Effector CD8-positive, alpha-beta T cell (primary cell): ENCODE data around the gene FAM114A1.
A peak's percentile ranks its signal among the peaks of the same experiment; 100 is the strongest.

Experiments
- DNase-seq: peaks from one replicate; lab custom pipeline; 2025; lab: John Stamatoyannopoulos, UW

Gene FAM114A1

GRCh38 chr4:38858097-38858420, 9.5 kb upstream of the FAM114A1 start:
- no peak for DNase-seq

DNA sequence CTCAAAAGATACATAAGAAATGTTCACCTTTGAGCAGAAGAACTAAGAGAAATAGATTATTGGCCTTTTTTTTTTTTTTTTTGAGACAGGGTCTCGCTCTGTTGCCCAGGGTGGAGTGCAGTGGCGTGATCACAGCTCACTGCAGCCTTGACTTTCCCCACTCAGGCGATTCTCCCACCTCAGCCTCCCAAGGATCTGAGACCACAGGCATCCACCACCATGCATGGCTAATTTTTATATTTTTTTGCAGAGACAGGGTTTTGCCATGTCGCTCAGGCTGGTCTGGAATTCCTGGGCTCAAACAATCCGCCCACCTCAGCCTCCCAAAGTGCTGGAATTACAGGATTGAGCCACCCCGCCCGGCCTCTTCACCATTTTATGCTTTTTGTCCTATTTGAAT, 8.1 kb upstream of the FAM114A1 start:
- DNase-seq = no peak

GRCh38 chr4:38860788-38861424, 6.7 kb upstream of the FAM114A1 start:
- DNase-seq = peak; percentile 7

- no peak for DNase-seq
These were observed 5.8 kb upstream of the FAM114A1 start for GRCh38 chr4:38861791-38862190.

GRCh38 chr4:38865445-38865844, 2.2 kb upstream of the FAM114A1 start:
- DNase-seq = no peak

- no peak for DNase-seq
These were observed 581 bp upstream of the FAM114A1 start for GRCh38 chr4:38866973-38867477.

DNA sequence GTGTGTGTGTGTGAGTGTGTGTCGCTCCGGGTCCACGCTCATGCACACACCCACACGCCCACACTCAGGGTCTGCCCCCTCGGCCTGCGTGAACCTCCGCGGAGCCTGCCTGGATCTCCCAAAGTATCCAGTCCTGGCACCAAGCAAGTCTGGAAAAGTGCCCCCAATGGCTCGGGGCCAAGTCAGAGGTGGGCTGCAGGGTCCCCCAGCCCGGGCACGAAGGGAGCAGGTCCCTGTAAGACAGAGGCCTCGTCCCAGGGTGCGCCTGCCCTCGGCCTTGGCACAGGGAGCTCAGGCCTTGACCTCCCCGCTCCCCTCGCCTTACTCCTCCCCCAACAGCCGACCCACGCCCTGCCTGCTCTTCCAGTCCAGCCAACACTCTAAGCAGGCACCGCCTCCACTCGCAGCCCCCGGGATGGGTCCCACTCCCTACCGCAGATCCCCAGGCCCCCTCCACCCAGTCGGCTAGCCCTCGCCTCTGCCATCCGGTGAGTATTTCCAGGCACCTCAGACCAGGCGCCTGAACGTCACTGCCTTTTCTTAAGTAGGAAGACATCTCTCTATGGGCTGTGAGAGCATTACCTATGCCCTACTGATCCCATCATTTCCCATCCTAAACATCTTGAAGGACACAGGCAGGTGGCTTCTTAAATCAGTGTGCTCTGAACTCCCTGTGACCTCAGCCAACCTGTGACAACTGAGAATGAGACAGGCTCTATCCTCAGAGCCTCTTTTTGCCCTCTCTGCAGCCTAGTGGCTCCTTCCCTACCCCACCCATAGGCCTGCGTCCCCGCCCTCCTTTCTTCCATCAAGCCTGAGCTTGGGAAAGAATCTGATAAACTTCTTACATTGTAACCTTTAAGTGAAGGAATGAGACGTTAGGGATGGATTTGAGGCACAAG, 704 bp downstream of the FAM114A1 start:
- DNase-seq = no peak

- no peak for DNase-seq
These were observed 1.9 kb downstream of the FAM114A1 start for GRCh38 chr4:38869511-38869910.

- no peak for DNase-seq
These were observed 2.6 kb downstream of the FAM114A1 start for GRCh38 chr4:38870098-38870808.

- DNase-seq = no peak
These were observed 4.0 kb downstream of the FAM114A1 start for GRCh38 chr4:38871593-38871992.

GRCh38 chr4:38872620-38873019, 5.0 kb downstream of the FAM114A1 start:
- no peak for DNase-seq

DNA sequence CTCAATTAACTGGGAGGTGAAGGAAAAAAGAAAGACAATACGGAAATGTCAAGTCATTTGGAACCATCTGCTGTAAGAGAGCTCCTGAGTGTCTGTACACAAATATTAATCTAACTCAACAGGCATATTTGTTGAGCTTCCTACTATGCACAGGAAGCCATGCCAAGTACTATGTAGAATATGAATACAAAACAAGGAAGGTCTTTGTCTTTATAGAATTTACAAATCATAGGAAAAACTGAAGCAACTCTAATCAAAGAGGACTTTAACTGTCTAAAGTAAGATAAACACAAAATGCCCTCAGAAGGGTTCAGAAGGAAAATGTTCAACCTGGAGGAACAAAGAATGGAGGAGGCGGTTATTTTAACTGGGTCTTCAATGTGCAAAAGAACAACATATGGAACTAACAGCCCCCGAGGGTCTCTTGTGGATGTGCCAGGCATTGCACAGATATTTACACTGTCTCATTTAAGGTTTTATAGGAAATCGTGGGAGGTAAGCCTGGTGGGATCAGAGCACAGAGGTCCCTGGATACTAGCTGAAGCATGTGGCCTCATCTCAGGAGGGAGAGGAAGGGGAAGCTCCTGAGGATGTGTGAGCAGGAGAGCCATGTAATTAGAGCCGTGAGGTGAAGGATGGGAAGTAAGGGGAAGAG, 5.8 kb downstream of the FAM114A1 start:
- DNase-seq = no peak

DNA sequence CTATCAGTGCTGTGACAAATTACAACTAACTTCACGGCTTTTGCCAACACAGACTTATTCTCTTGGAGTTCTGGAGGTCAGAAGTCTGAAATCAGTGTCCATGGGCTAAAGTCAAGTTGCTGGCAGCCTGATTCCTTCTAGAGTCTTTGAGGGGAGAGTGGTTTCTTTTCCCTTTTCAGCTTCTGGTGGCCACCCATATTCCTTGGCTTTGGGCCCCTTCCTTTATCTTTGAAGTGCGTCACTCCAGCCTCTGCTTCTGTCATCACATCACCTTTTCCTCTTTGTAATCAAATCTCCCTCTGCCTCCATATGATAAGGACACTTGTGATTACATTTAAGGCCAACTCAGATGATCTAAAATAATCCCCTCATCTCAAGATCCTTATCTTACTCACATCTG, 9.0 kb downstream of the FAM114A1 start:
- DNase-seq = no peak

- no peak for DNase-seq
These were observed 16.6 kb downstream of the FAM114A1 start for GRCh38 chr4:38884254-38884653.

DNA sequence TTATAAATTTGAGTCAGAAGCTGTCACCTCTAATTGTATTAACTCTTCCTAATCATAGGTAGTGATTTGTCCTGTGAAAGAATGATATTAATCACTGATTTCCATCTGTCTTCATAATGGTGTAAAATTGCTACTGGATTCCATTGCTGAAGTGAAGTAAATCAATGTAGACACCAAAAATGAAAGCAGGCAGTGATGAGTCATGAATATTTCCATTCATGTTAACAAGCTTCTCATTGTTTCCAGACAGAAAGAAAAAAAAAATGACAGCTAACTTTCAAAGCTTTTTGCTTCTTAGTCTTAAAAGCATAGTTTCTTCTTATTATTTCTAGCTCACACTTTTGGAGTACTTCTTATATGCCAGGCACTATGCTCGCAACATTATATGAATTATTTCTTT, 21.5 kb downstream of the FAM114A1 start:
- DNase-seq = no peak

GRCh38 chr4:38891051-38891983, 23.7 kb downstream of the FAM114A1 start:
- no peak for DNase-seq

DNA sequence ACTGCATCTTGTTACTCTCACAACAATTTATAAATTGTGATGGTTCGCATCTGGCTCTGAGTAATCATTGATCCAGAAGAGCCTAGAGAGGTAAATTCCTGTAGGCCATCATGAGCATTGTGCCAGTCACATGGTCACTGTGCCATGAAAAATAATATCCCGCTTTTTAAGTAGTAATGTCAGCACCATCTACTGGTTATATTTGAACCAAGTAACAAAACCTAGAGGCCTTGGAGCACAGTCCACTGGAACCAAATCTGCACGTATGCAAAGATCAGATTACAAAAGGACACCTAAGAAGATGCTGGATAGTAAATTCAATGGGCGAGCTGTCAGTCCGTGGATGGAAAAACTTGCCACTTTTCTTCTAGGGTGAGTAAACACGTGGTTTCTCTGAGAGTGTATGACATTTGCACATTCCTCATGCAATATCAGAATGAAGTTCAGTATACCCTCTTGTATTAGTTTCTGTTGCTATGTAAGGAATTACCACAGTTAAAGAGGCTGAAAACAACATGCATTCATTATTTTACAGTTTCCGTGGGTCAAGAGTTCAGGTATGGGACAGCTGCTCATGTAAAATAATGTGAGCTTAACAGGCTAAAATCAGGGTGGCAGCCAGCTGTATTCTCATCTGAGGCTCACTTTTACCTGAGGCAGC, 26.8 kb downstream of the FAM114A1 start:
- DNase-seq = no peak

DNA sequence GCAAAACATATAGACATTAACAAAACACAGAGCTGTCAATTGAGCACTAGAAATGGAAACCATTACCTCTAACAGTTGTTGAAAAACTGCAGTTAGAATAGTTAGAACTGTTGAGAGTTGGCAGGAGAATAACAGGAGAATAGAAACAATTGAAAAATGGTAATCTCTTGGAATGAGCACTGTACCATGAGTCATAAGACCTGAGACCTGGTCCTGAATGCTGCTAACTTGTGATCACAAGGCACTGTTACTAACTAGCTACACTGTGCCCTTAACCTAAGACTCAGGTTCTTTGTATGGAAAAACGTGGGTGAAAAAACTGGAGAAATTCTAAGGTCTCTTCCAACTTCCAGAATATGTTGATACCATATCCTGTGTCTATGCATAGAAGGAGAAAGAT, 29.3 kb downstream of the FAM114A1 start:
- no peak for DNase-seq

DNA sequence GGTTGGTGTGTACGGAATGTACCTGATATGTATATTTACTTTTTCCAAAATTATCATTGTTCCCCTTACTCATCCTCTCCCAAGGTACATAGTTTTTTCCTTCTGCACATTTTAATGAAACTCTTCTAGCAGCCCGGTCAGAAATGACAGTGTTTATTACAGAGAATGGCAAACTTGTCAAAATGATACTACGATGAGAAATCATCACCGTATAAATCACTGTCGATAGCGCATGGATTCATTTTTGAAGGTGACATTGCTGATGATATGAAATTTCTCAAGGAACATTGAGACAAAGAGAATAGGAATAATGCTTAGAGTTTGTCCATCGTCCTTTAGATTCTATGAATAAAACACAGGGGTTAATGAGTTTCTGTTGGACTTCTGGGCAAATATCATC, 30.6 kb downstream of the FAM114A1 start:
- no peak for DNase-seq

- no peak for DNase-seq
These were observed 34.6 kb downstream of the FAM114A1 start for GRCh38 chr4:38902221-38902620.

DNA sequence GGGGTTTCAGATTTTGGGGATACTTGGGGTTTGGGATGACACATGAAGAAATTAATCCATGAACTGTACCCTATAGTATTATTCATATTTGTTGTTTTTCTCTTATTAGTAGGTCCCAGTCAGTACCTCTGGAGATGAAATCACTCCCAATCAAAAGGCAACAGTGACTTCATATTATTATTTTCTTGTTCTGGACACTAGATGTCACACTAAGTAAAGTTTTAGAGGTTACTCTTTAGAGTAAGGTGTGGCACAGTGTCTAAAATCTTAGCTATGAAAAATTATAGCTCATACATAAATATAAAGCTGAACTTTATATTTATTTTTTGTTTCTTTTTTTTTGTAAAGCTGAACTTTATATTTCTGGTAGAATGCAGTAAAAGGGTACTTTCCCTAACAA, 35.1 kb downstream of the FAM114A1 start:
- no peak for DNase-seq
